HG02759 (cell line): Measurements from ENCODE around the gene NOTUM.

Experiments
- ATAC-seq: cut with Tn5 transposase; IDR thresholded peaks from one replicate; pipeline ENCODE4 v1.9.1; 2021; ENCODE audit warnings: mild to moderate bottlenecking, moderate library complexity; ENCODE audit not compliant: unreplicated experiment

The NOTUM gene

GRCh38 chr17:81940538-81941483 is 20.2 kb downstream of the NOTUM start:
- ATAC-seq: no peak

- ATAC-seq: no peak
These were observed 21.1 kb downstream of the NOTUM start for GRCh38 chr17:81939881-81940385.

- no peak for ATAC-seq
These were observed 21.8 kb downstream of the NOTUM start for GRCh38 chr17:81939218-81939617.

- no peak for ATAC-seq
These were observed 25.3 kb downstream of the NOTUM start for GRCh38 chr17:81935709-81936084.

GRCh38 chr17:81934850-81935708 is 25.9 kb downstream of the NOTUM start:
- no peak for ATAC-seq

GRCh38 chr17:81934098-81934757 is 26.8 kb downstream of the NOTUM start:
- no peak for ATAC-seq

- ATAC-seq: no peak
These were observed 27.7 kb downstream of the NOTUM start for GRCh38 chr17:81933178-81933699.

GRCh38 chr17:81932333-81932983 is 28.5 kb downstream of the NOTUM start:
- ATAC-seq: no peak

- ATAC-seq: no peak
These were observed 29.2 kb downstream of the NOTUM start for GRCh38 chr17:81931557-81932332.

GRCh38 chr17:81931189-81931556 is 29.8 kb downstream of the NOTUM start:
- ATAC-seq: no peak

GRCh38 chr17:81930142-81931125 is 30.6 kb downstream of the NOTUM start:
- no peak for ATAC-seq

GRCh38 chr17:81929253-81930141 is 31.5 kb downstream of the NOTUM start:
- no peak for ATAC-seq

GRCh38 chr17:81928544-81929252 is 32.3 kb downstream of the NOTUM start:
- no peak for ATAC-seq

GRCh38 chr17:81927653-81928543 is 33.1 kb downstream of the NOTUM start, which contains the start of gene MAFG:
MAFG (minus strand) TSS chr17:81927735; CDS start chr17:81923185, 4,550 bp downstream.
- peak; percentile 62 for ATAC-seq

GRCh38 chr17:81927152-81927652 is 33.8 kb downstream of the NOTUM start:
- peak; percentile 22 for ATAC-seq
